Astrocyte (in vitro differentiated cells and primary cell): ENCODE data around the gene ATP13A2. TPM values are rescaled to one million over a fixed set of nuclear protein-coding genes. Genes with fewer than 3 reads are reported as not detected.

Experiments used
- DNase-seq: peaks from one replicate; pipeline ENCODE4 v3.0.0-alpha.2; 2010; ENCODE audit warnings: low read depth
- FAIRE-seq: peaks from 2 replicates; lab custom pipeline; 2011; peaks lifted over from hg19 to GRCh38; lab: Jason Lieb, UNC
- H2AFZ ChIP-seq: 2 replicates; pipeline ENCODE4 v1.6.0; 2012; ENCODE audit warnings: low read depth, low read length, inconsistent platforms
- H3K27ac ChIP-seq: 2 replicates; pipeline ENCODE4 v1.5.1; 2011; ENCODE audit warnings: low read depth, low read length, inconsistent platforms
- H3K27me3 ChIP-seq: 2 replicates; pipeline ENCODE4 v1.6.0; 2011; ENCODE audit warnings: low read length, inconsistent platforms; ENCODE audit not compliant: insufficient read depth
- H3K36me3 ChIP-seq: 2 replicates; pipeline ENCODE4 v1.5.1; 2011; ENCODE audit warnings: low read length, inconsistent platforms; ENCODE audit not compliant: insufficient read depth
- H3K4me1 ChIP-seq: 2 replicates; pipeline ENCODE4 v1.5.1; 2011; ENCODE audit warnings: low read length, inconsistent platforms; ENCODE audit not compliant: insufficient read depth
- H3K4me2 ChIP-seq: 2 replicates; pipeline ENCODE4 v1.6.0; 2012; ENCODE audit warnings: low read length, inconsistent platforms
- H3K4me3 ChIP-seq: 2 replicates; pipeline ENCODE4 v1.5.1; 2011; ENCODE audit warnings: low read depth, mild to moderate bottlenecking, low read length, inconsistent platforms; ENCODE audit not compliant: insufficient read depth
- H3K79me2 ChIP-seq: 2 replicates; pipeline ENCODE4 v1.6.0; 2012; ENCODE audit warnings: mild to moderate bottlenecking, low read length, inconsistent platforms; ENCODE audit not compliant: insufficient read depth
- H3K9ac ChIP-seq: 2 replicates; pipeline ENCODE4 v1.6.0; 2012; ENCODE audit warnings: mild to moderate bottlenecking, low read length, inconsistent platforms
- H3K9me3 ChIP-seq: 2 replicates; pipeline ENCODE4 v1.5.1; 2012; ENCODE audit warnings: low read depth, mild to moderate bottlenecking, low read length, inconsistent platforms; ENCODE audit not compliant: insufficient read depth
- H4K20me1 ChIP-seq: 2 replicates; pipeline ENCODE4 v1.6.0; 2012; ENCODE audit warnings: low read length, inconsistent platforms; ENCODE audit not compliant: insufficient read depth
- H3K27ac Mint-ChIP-seq: one replicate; pipeline ENCODE4 v1.8.0; 2021; ENCODE audit warnings: mild to moderate bottlenecking, mixed read lengths; ENCODE audit not compliant: unreplicated experiment
- H3K27me3 Mint-ChIP-seq: one replicate; pipeline ENCODE4 v1.8.0; 2021; ENCODE audit warnings: low read depth, mixed read lengths; ENCODE audit not compliant: unreplicated experiment
- H3K36me3 Mint-ChIP-seq: one replicate; pipeline ENCODE4 v1.8.0; 2021; ENCODE audit warnings: low read depth, mixed read lengths; ENCODE audit not compliant: unreplicated experiment
- H3K4me1 Mint-ChIP-seq: one replicate; pipeline ENCODE4 v1.8.0; 2021; ENCODE audit warnings: low read depth, mixed read lengths; ENCODE audit not compliant: unreplicated experiment
- H3K4me3 Mint-ChIP-seq: one replicate; pipeline ENCODE4 v1.8.0; 2021; ENCODE audit warnings: mild to moderate bottlenecking, moderate library complexity, mixed read lengths; ENCODE audit not compliant: unreplicated experiment
- H3K9me3 Mint-ChIP-seq: one replicate; pipeline ENCODE4 v1.8.0; 2021; ENCODE audit warnings: mild to moderate bottlenecking, mixed read lengths; ENCODE audit not compliant: unreplicated experiment
- CTCF ChIP-seq: IDR thresholded peaks from 2 replicates; pipeline ENCODE4 v1.5.1; 2011; ENCODE audit warnings: low read depth, mild to moderate bottlenecking, inconsistent platforms, low read length, moderate library complexity; ENCODE audit not compliant: insufficient read depth
- EZH2 ChIP-seq: IDR thresholded peaks from 2 replicates; pipeline ENCODE4 v1.6.1; 2012; ENCODE audit warnings: mild to moderate bottlenecking, low read length, inconsistent platforms; ENCODE audit not compliant: insufficient read depth
- total RNA-seq: library from RNA; stranded (reverse); gene quantifications from 2 replicates; pipeline ENCODE4 v1.2.1, GENCODE V29; 2021

Gene ATP13A2
- total RNA-seq, 1 donor from 2014 or later, result 67.8 TPM

- Histone ChIP-seq H2AFZ (no peak overlapping the region), H3K4me2 (no peak overlapping the region), H3K27ac (no peak overlapping the region), H3K4me1 (peaks cover 13% of the 10 kb centered on the region), H3K9ac (no peak overlapping the region), H3K4me3 (no peak overlapping the region), H3K36me3 (peaks cover 37% of the 10 kb centered on the region), H3K9me3 (no peaks in the 10 kb centered on the region), H3K27me3 (no peaks in the 10 kb centered on the region), H3K79me2 (no peaks in the 10 kb centered on the region), H4K20me1 (peaks cover 9% of the 10 kb centered on the region)
- Mint-ChIP-seq H3K9me3 (no peaks in the 10 kb centered on the region), H3K4me3 (no peak overlapping the region), H3K36me3 (peaks cover 22% of the 10 kb centered on the region), H3K4me1 (peaks cover 23% of the 10 kb centered on the region), H3K27ac (no peak overlapping the region), H3K27me3 (no peaks in the 10 kb centered on the region)
- no peak for TF ChIP-seq CTCF
- no peak for TF ChIP-seq EZH2
- FAIRE-seq, result no peak
- no peak for DNase-seq
Observed at GRCh38 chr1:17018849-17019248, 7.1 kb upstream of the ATP13A2 start.

GRCh38 chr1:17017435-17017834, 5.7 kb upstream of the ATP13A2 start:
- Histone ChIP-seq H3K27me3 (no peaks in the 10 kb centered on the region), H4K20me1 (peaks cover 4% of the 10 kb centered on the region), H3K27ac (no peak overlapping the region), H3K9me3 (no peaks in the 10 kb centered on the region), H2AFZ (no peak overlapping the region), H3K9ac (no peak overlapping the region), H3K4me1 (peaks cover 25% of the 10 kb centered on the region), H3K4me2 (no peak overlapping the region), H3K36me3 (peaks cover 25% of the 10 kb centered on the region), H3K79me2 (no peaks in the 10 kb centered on the region), H3K4me3 (no peak overlapping the region)
- H3K9me3 Mint-ChIP-seq, result no peaks in the 10 kb centered on the region
- FAIRE-seq (no peak), DNase-seq (no peak)
- TF ChIP-seq CTCF, result no peak
- no peak for TF ChIP-seq EZH2
- no peak overlapping the region for H3K27ac Mint-ChIP-seq
- H3K4me1 Mint-ChIP-seq, result peaks cover 28% of the 10 kb centered on the region
- H3K4me3 Mint-ChIP-seq, result no peak overlapping the region
- H3K36me3 Mint-ChIP-seq, result peaks cover 22% of the 10 kb centered on the region
- no peaks in the 10 kb centered on the region for H3K27me3 Mint-ChIP-seq

GRCh38 chr1:17016317-17016661, 4.6 kb upstream of the ATP13A2 start:
- no peaks in the 10 kb centered on the region for H3K9me3 Mint-ChIP-seq
- H3K79me2 ChIP-seq, result peaks cover 2% of the 10 kb centered on the region
- peak overlapping the region; percentile 28 for H3K27ac Mint-ChIP-seq
- no peak overlapping the region for H2AFZ ChIP-seq
- H3K9ac ChIP-seq, result peak overlapping the region; percentile 15
- FAIRE-seq (peak; percentile 5), DNase-seq (peak; percentile 80)
- peaks cover 32% of the 10 kb centered on the region for H3K4me1 ChIP-seq
- H3K27me3 Mint-ChIP-seq, result no peaks in the 10 kb centered on the region
- H3K27me3 ChIP-seq, result no peaks in the 10 kb centered on the region
- peak overlapping the region; percentile 44 for H3K4me2 ChIP-seq
- no peak overlapping the region for H3K4me3 ChIP-seq
- H3K36me3 Mint-ChIP-seq, result peaks cover 17% of the 10 kb centered on the region
- H3K4me1 Mint-ChIP-seq, result peaks cover 28% of the 10 kb centered on the region
- H3K27ac ChIP-seq, result peak overlapping the region; percentile 28
- peaks cover 4% of the 10 kb centered on the region for H4K20me1 ChIP-seq
- no peak overlapping the region for H3K4me3 Mint-ChIP-seq
- H3K9me3 ChIP-seq, result no peaks in the 10 kb centered on the region
- peaks cover 22% of the 10 kb centered on the region for H3K36me3 ChIP-seq
- no peak for TF ChIP-seq CTCF
- TF ChIP-seq EZH2, result no peak
